Heart left ventricle (tissue), 13 donors: Measurements from ENCODE around the gene ECHDC3.

ENCODE experiments used
- POLR2A ChIP-seq, 2 donors: fragments of 450-650 bp; IDR thresholded peaks; one replicate each; pipeline ENCODE4 v1.6.1; 2017; ENCODE audit warnings: antibody characterized with exemption in 2 of 2, mild to moderate bottlenecking in 2 of 2, moderate library complexity in 2 of 2
- TF ChIP-seq, protein P1 (sequence below), 12 donors: fragments of 200-600 bp; sonication (generic) in 4 of 12; IDR thresholded peaks; one replicate each; pipeline versions ENCODE4 v1.5.0 to v1.8.0; 2018 to 2022; ENCODE audit warnings: antibody characterized with exemption in 12 of 12, mild to moderate bottlenecking in 5 of 12
- donor health status: ischemic (EF 13 %, LVEDD 7.1; RV severe dilation, severe dysfunction).
- donor health status: DM: no; HTN: yes; CAD: no.
- donor health status: DM: no; HTN: no; CAD: no.
- donor health status: ischemic (EF 25% LVEDD 6.9; RV normal size, moderate dysfunction).
- donor health status: ischemic (EF 25% LVEDD 5.7; RV mildly dilated, moderate dysfunction).
- donor health status: ischemic (EF 35%, LVEDD 5.7; RV mildly dilated, moderate dysfunction).
- donor health status: nonischemic (EF 11% LVEDD 7.7; RV severe dilation, severe dysfunction).
- donor health status: DM: yes; HTN: yes; CAD: no.
- donor health status: PGD.
- donor health status: ischemic (EF 29% LVEDD 5.4; RV normal size, mild dysfunction).
- donor health status: nonischemic (EF 23%, LVEDD 6.1; RV moderate dilation, normal function).

DNA sequence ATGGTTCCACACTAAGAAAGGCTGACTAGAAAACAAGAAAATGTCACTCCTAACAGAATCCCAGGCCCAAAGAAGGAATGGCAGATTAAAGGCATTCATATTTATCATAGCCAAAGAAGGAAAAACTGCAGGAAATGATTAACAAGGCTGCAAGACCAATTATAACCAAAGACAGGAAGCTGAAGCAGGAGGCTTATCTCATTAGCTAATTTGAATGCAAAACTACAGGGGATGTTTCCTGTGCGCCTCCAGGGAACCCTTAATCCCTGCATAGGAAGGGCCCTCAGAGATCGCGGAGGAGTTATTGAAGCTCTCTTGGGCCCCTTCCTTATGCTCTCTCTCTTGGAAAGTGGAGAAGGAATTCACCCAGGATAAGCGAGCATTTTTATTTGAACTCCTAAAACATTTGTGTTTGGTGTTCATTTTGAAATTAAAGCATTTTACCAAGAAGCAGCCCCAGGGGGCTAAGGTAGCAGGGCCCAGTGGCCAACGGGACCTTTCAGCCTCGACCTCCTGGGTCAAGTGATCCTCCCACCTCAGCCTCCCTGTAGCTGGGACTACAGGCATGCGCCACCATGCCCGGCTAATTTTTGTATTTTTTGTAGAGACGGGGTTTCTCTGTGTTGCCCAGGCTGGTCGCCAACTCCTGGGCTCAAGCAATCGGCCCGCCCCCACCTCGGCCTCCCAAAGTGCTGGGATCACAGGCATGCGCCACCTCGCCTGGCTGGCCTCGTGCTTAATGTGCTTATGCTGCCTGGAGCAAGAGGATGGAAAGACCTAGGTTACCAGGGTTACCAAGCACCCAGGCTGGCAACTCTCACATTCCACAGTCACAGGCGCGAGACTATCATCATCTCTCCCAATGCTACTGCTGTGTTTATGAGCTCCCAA lies 56.9 kb downstream of the ECHDC3 start:
- TF ChIP-seq, protein P1, sequence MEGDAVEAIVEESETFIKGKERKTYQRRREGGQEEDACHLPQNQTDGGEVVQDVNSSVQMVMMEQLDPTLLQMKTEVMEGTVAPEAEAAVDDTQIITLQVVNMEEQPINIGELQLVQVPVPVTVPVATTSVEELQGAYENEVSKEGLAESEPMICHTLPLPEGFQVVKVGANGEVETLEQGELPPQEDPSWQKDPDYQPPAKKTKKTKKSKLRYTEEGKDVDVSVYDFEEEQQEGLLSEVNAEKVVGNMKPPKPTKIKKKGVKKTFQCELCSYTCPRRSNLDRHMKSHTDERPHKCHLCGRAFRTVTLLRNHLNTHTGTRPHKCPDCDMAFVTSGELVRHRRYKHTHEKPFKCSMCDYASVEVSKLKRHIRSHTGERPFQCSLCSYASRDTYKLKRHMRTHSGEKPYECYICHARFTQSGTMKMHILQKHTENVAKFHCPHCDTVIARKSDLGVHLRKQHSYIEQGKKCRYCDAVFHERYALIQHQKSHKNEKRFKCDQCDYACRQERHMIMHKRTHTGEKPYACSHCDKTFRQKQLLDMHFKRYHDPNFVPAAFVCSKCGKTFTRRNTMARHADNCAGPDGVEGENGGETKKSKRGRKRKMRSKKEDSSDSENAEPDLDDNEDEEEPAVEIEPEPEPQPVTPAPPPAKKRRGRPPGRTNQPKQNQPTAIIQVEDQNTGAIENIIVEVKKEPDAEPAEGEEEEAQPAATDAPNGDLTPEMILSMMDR (IDR thresholded peaks at IDR 0.05), result no peak
- no peak for TF ChIP-seq POLR2A (IDR thresholded peaks at IDR 0.05)
